ENCODE data around the gene VWA3B. TPM values are rescaled to one million over a fixed set of nuclear protein-coding genes. Genes with fewer than 3 reads are reported as not detected.

VWA3B gene
- total and polyA plus RNA-seq, 12 donors: 0.06 to 1.4 (median 0.62) TPM; not detected in 1

DNA sequence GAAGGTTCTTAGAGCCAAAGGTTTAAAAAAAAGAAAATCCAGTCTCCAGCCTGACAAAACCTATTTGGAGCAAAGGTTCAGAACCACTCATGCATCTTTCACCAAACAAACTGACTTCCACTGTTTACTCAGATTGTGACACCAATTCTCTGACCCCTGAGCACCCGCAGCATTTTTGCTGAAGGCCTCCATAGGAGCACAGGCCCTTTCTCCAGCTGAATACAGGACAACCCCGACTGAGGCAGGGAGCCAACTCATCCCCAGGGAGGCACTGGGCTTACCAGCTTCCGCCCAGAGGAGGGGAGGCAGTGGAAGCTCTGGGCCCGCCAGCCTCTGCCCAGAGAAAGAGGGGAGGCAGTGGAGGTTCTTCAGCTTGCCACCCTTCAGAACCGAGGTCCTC is 208.3 kb downstream of the VWA3B start:
- WGBS, 2 donors: 69 to 80% methylated on average over 5 of the region's 5 CpGs
- Histone ChIP-seq H3K4me3 (no peak overlapping the region), H3K27ac (no peak overlapping the region), H3K4me1 (peaks cover 0 to 12% (median 0%) of the 10 kb centered on the region in 9 donors), H3K36me3 (no peaks in the 10 kb centered on the region), H3K27me3 (peaks cover 0 to 10% (median 0%) of the 10 kb centered on the region in 7 donors), H3K9me3 (no peaks in the 10 kb centered on the region)
- intact Hi-C loops (cut with DNase I): no loop called here
- TF ChIP-seq, protein P1, sequence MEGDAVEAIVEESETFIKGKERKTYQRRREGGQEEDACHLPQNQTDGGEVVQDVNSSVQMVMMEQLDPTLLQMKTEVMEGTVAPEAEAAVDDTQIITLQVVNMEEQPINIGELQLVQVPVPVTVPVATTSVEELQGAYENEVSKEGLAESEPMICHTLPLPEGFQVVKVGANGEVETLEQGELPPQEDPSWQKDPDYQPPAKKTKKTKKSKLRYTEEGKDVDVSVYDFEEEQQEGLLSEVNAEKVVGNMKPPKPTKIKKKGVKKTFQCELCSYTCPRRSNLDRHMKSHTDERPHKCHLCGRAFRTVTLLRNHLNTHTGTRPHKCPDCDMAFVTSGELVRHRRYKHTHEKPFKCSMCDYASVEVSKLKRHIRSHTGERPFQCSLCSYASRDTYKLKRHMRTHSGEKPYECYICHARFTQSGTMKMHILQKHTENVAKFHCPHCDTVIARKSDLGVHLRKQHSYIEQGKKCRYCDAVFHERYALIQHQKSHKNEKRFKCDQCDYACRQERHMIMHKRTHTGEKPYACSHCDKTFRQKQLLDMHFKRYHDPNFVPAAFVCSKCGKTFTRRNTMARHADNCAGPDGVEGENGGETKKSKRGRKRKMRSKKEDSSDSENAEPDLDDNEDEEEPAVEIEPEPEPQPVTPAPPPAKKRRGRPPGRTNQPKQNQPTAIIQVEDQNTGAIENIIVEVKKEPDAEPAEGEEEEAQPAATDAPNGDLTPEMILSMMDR (IDR thresholded peaks at IDR 0.05): no peak
- ATAC-seq (no peak), DNase-seq (no peak)

DNA sequence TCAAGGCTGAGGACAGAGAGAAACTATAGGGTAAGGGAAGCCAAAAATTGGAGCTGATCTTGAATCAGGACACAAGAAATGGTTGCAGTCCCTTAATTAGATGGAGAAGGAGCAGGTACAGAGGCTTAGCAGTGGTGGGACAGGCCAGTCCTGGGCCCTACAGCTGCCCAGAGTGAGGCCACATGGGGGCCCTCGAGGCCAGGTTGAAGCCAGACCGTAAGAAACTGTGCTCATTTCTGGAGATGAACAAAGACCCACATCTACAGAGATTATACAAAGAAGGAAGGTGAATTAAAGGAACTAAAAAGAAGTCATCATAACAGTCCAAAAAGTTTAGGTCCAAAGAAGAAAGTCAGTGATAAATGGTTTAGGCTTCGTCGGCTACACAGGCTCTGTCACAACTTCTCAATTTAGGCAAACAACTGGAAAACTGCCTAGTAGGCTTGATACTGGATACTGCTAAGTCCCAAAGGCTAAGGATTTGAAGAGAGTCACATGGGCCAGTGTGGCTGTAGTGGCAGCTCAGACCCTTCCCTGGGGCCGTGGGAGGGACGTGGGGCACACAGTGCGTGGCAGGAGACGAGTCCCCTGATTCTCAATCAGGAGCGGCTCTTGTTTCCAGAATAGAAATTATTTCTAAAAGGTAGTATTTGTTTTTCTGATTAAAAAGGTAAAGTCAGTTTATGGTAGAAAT is 208.9 kb downstream of the VWA3B start:
- Histone ChIP-seq H3K36me3 (no peaks in the 10 kb centered on the region), H3K4me3 (no peak overlapping the region), H3K9me3 (no peaks in the 10 kb centered on the region), H3K4me1 (peaks cover 0 to 12% (median 0%) of the 10 kb centered on the region in 9 donors), H3K27me3 (peaks cover 0 to 10% (median 0%) of the 10 kb centered on the region in 7 donors), H3K27ac (no peak overlapping the region)
- 90 to 91% methylated on average over 9 of the region's 9 CpGs for WGBS, 2 donors
- TF ChIP-seq, protein P1 (IDR thresholded peaks at IDR 0.05): no peak
- DNase-seq (no peak), ATAC-seq (no peak)
- intact Hi-C loops (cut with DNase I): no loop called here

DNA sequence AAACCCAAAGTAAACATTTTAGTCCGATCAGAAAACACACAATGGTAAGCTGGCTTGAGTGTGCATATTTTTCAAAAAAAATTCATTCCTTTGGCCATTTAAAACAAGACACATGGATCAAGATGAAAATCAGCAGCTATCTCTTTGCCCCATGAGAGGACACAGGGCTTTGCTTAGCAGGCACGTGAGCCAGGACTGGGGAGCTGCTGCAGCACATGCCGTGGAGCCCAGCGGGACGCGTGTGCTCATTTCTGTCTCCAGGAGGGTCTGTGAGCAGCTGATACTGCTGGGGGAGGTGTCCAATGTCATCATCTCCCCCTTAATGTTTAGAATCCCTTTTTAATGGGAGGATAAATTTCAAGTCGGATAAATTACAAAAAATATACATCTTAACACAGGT is 209.5 kb downstream of the VWA3B start:
- TF ChIP-seq, protein P1 (IDR thresholded peaks at IDR 0.05): no peak
- intact Hi-C loops (cut with DNase I): no loop called here
- H3K4me3 ChIP-seq: no peak overlapping the region
- no peak for DNase-seq
- no peaks in the 10 kb centered on the region for H3K9me3 ChIP-seq
- peaks cover 0 to 10% (median 0%) of the 10 kb centered on the region in 7 donors for H3K27me3 ChIP-seq
- WGBS, 2 donors: 73 to 76% methylated on average over 7 of the region's 7 CpGs
- H3K4me1 ChIP-seq: peaks cover 0 to 12% (median 0%) of the 10 kb centered on the region in 9 donors
- no peaks in the 10 kb centered on the region for H3K36me3 ChIP-seq
- H3K27ac ChIP-seq: no peak overlapping the region
- no peak for ATAC-seq

DNA sequence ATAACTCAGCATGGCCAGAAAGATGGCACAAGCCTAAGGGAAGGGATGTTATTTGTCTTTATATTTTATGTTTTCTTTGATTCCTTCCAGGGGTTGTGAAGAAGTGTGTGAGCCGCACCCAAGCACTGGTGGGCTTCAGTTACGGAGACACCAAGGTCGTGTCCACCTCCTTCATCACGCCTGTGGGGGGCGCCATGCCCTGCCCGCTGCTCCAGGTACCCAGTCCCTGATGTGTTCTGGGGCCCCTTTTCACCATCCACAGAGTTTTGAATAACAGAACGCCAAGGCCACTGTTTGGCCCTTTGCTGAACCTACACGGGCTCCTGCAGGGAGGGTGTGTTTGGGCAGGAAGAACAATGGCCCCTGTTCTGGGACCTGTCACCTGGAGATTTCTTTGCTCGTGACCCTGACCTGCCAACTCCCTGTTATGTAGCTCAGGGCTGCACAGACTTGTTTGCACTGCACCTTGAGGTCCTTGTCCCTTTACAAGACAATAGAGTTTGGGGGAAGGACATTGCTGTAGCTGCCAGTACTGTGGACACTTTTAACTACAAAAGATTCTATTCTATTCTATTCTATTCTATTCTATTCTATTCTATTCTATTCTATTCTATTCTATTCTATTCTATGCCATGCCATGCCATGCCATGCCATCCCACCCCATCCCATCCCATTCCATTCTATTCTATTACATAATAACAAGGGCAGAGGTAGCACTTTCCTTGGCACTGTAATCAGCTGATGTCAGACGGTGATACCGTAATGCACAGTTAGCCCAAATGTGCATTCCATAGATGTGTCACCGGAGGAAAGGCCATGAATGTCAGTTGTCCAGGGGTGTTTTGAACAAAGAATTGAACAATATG is 211.1 kb downstream of the VWA3B start:
- H3K9me3 ChIP-seq: no peaks in the 10 kb centered on the region
- TF ChIP-seq, protein P1 (IDR thresholded peaks at IDR 0.05): no peak
- DNase-seq: no peak
- H3K4me1 ChIP-seq: peaks cover 0 to 12% (median 0%) of the 10 kb centered on the region in 9 donors
- intact Hi-C loops (cut with DNase I): no loop called here
- no peak overlapping the region for H3K27ac ChIP-seq
- no peak for ATAC-seq
- H3K4me3 ChIP-seq: no peak overlapping the region
- H3K27me3 ChIP-seq: peaks cover 0 to 14% (median 0%) of the 10 kb centered on the region in 7 donors
- H3K36me3 ChIP-seq: no peaks in the 10 kb centered on the region
- WGBS, 2 donors: 65 to 67% methylated on average over 12 of the region's 12 CpGs

Data from heart right ventricle (tissue), 16 donors.